RPMI8226 (cell line): ENCODE data around the gene CCNI.
"Not testable (repeated sequence)": the region's sequence is repeated elsewhere in the genome, so short reads cannot be mapped to it uniquely, and the experiment has no call there.

Experiments
- DNase-seq: peaks from one replicate; pipeline ENCODE4 v3.0.0-alpha.2; 2015

Gene CCNI

GRCh38 chr4:77075869-77076799 is at the start of gene CCNI:
CCNI (minus strand) TSS chr4:77075989; CDS start chr4:77066362, 9,627 bp downstream.
- DNase-seq: peak; percentile 94

- DNase-seq: no peak
These were observed 48.8 kb upstream of the CCNI start for GRCh38 chr4:77124576-77124975.

GRCh38 chr4:77123411-77123810 is 47.6 kb upstream of the CCNI start:
- no peak for DNase-seq

- no peak for DNase-seq
These were observed 46.9 kb upstream of the CCNI start for GRCh38 chr4:77122656-77123055.

- no peak for DNase-seq
These were observed 46.0 kb upstream of the CCNI start for GRCh38 chr4:77121736-77122240.

- no peak for DNase-seq
These were observed 45.2 kb upstream of the CCNI start for GRCh38 chr4:77120886-77121508.

GRCh38 chr4:77117721-77118120 is 41.9 kb upstream of the CCNI start:
- no peak for DNase-seq

GRCh38 chr4:77113069-77113468 is 37.3 kb upstream of the CCNI start:
- DNase-seq: no peak

- DNase-seq: no peak
These were observed 34.9 kb upstream of the CCNI start for GRCh38 chr4:77110730-77111129.

- peak; percentile 25 for DNase-seq
These were observed 29.2 kb upstream of the CCNI start for GRCh38 chr4:77104791-77105540.

GRCh38 chr4:77104388-77104787 is 28.6 kb upstream of the CCNI start:
- no peak for DNase-seq

GRCh38 chr4:77100234-77100633 is 24.4 kb upstream of the CCNI start:
- no peak for DNase-seq

GRCh38 chr4:77097611-77098010 is 21.8 kb upstream of the CCNI start:
- no peak for DNase-seq

- DNase-seq: peak; percentile 65
These were observed 19.5 kb upstream of the CCNI start for GRCh38 chr4:77095101-77095821.

- no peak for DNase-seq
These were observed 18.7 kb upstream of the CCNI start for GRCh38 chr4:77094496-77094895.

GRCh38 chr4:77093401-77093800 is 17.6 kb upstream of the CCNI start:
- no peak for DNase-seq

GRCh38 chr4:77092975-77093374 is 17.2 kb upstream of the CCNI start:
- DNase-seq: no peak

GRCh38 chr4:77089866-77090265 is 14.1 kb upstream of the CCNI start:
- DNase-seq: no peak

- DNase-seq: not testable (repeated sequence)
These were observed 11.2 kb upstream of the CCNI start for GRCh38 chr4:77087027-77087426.

GRCh38 chr4:77084019-77084639 is 8.3 kb upstream of the CCNI start:
- no peak for DNase-seq

- no peak for DNase-seq
These were observed 7.3 kb upstream of the CCNI start for GRCh38 chr4:77082886-77083608.
